Naive B cell (primary cell): ENCODE data around the gene EML5. TPM values are rescaled to one million over a fixed set of nuclear protein-coding genes. Genes with fewer than 3 reads are reported as not detected.

ENCODE experiments used
- ATAC-seq, 2 donors: fragments of 150-1000 bp; cut with Tn5 transposase; 2 replicates each; pipeline ENCODE4 v1.10.0; 2021; ENCODE audit warnings: low read depth in 2 of 2, mild to moderate bottlenecking in 2 of 2, moderate library complexity in 2 of 2
- DNase-seq: peaks from one replicate; pipeline ENCODE4 v3.0.0; 2022
- H3K27ac Mint-ChIP-seq, 6 donors: one replicate each; pipeline ENCODE4 v1.8.0; 2020 to 2022; ENCODE audit warnings: mild to moderate bottlenecking in 6 of 6, mixed read lengths in 6 of 6, moderate library complexity in 5 of 6, inconsistent platforms in 2 of 6
- H3K27me3 Mint-ChIP-seq, 3 donors: one replicate each; pipeline ENCODE4 v1.8.0; 2021 to 2022; ENCODE audit warnings: mixed read lengths in 3 of 3, mild to moderate bottlenecking in 1 of 3
- H3K36me3 Mint-ChIP-seq, 2 donors: one replicate each; pipeline ENCODE4 v1.8.0; 2020 to 2022; ENCODE audit warnings: mixed read lengths in 2 of 2, inconsistent platforms in 1 of 2, mild to moderate bottlenecking in 1 of 2
- H3K4me1 Mint-ChIP-seq, 3 donors: one replicate each; pipeline ENCODE4 v1.8.0; 2020 to 2022; ENCODE audit warnings: mixed read lengths in 3 of 3, inconsistent platforms in 1 of 3, mild to moderate bottlenecking in 1 of 3, moderate library complexity in 1 of 3
- H3K4me3 Mint-ChIP-seq, 8 donors: one replicate each; pipeline ENCODE4 v1.8.0; 2020 to 2022; ENCODE audit warnings: mild to moderate bottlenecking in 8 of 8, mixed read lengths in 8 of 8, moderate library complexity in 8 of 8, inconsistent platforms in 2 of 8
- H3K9me3 Mint-ChIP-seq, 7 donors: one replicate each; pipeline ENCODE4 v1.8.0; 2020 to 2022; ENCODE audit warnings: mixed read lengths in 7 of 7, mild to moderate bottlenecking in 5 of 7, inconsistent platforms in 2 of 7, moderate library complexity in 1 of 7
- polyA plus RNA-seq, 6 donors: library from polyadenylated mRNA; unstranded; fragments of 300-500 nt; fragmentation: Illumina TruSeq; gene quantifications; one replicate each; pipeline ENCODE4 v1.2.3, GENCODE V29; 2021; ENCODE audit warnings: low read depth in 6 of 6

EML5 gene
- polyA plus RNA-seq = 1 to 10 TPM in 2 of 6 donors, under 1 TPM in 4; 0.31 to 1.3 (median 0.84) TPM

GRCh38 chr14:88792473-88793258 lies at the start of gene EML5:
TSS of gene EML5 (minus strand) at chr14:88792953. CDS start at chr14:88792503, 450 bp downstream.
- H3K27ac Mint-ChIP-seq = peak within 1 kb of the TSS; percentile 44 to 96 (median 84)
- H3K36me3 Mint-ChIP-seq = no peaks in the 10 kb centered on the region
- H3K9me3 Mint-ChIP-seq = no peaks in the 10 kb centered on the region
- DNase-seq (peak; percentile 87), ATAC-seq (peak; percentile 78 to 81)
- H3K4me1 Mint-ChIP-seq = peaks cover 0 to 26% (median 19%) of the 10 kb centered on the region in 3 donors
- H3K27me3 Mint-ChIP-seq = peaks cover 0 to 9% (median 0%) of the 10 kb centered on the region in 3 donors
- H3K4me3 Mint-ChIP-seq = peak within 1 kb of the TSS; percentile 81 to 96 (median 92)

- Mint-ChIP-seq H3K9me3 (no peaks in the 10 kb centered on the region), H3K36me3 (peaks cover under 1 to 2% of the 10 kb centered on the region in 2 donors), H3K27ac (no peak overlapping the region), H3K27me3 (peaks cover under 1 to 2% (median under 1%) of the 10 kb centered on the region in 3 donors), H3K4me3 (no peak overlapping the region), H3K4me1 (no peaks in the 10 kb centered on the region)
- ATAC-seq (no peak), DNase-seq (no peak)
These were observed 49.7 kb upstream of the EML5 start for GRCh38 chr14:88842414-88842813.

- Mint-ChIP-seq H3K4me1 (no peaks in the 10 kb centered on the region), H3K36me3 (peaks cover 6 to 8% of the 10 kb centered on the region in 2 donors), H3K27me3 (peaks cover 5 to 8% (median 7%) of the 10 kb centered on the region in 3 donors), H3K4me3 (peak overlapping the region in 1 of 8 donors; percentile 23), H3K27ac (no peak overlapping the region), H3K9me3 (peaks cover 0 to 2% (median 0%) of the 10 kb centered on the region in 7 donors)
- DNase-seq = no peak
- no peak for ATAC-seq
These were observed 49.0 kb upstream of the EML5 start for GRCh38 chr14:88841741-88842140.

- no peak for DNase-seq
These were observed 48.2 kb upstream of the EML5 start for GRCh38 chr14:88840926-88841325.

GRCh38 chr14:88838015-88838414 lies 45.3 kb upstream of the EML5 start:
- Mint-ChIP-seq H3K36me3 (peaks cover 6 to 8% of the 10 kb centered on the region in 2 donors), H3K9me3 (peaks cover 0 to 2% (median 0%) of the 10 kb centered on the region in 7 donors), H3K4me3 (no peak overlapping the region), H3K27me3 (peaks cover 5 to 16% (median 7%) of the 10 kb centered on the region in 3 donors), H3K27ac (no peak overlapping the region), H3K4me1 (no peaks in the 10 kb centered on the region)
- ATAC-seq (no peak), DNase-seq (no peak)

More at GRCh38 chr14:88840926-88841325, 48.2 kb upstream of the EML5 start:
- Mint-ChIP-seq H3K27me3 (peaks cover 5 to 8% (median 7%) of the 10 kb centered on the region in 3 donors), H3K36me3 (peaks cover 6 to 8% of the 10 kb centered on the region in 2 donors), H3K9me3 (peaks cover 0 to 2% (median 0%) of the 10 kb centered on the region in 7 donors), H3K4me3 (no peak overlapping the region), H3K27ac (peak overlapping the region in 1 of 6 donors; percentile 27), H3K4me1 (no peaks in the 10 kb centered on the region)
- no peak for ATAC-seq

GRCh38 chr14:88837495-88837894 lies 44.7 kb upstream of the EML5 start:
- no peaks in the 10 kb centered on the region for H3K4me1 Mint-ChIP-seq
- DNase-seq = no peak
- H3K9me3 Mint-ChIP-seq = peaks cover 0 to 2% (median 0%) of the 10 kb centered on the region in 7 donors
- peaks cover 5 to 16% (median 7%) of the 10 kb centered on the region in 3 donors for H3K27me3 Mint-ChIP-seq
- no peak overlapping the region for H3K27ac Mint-ChIP-seq
- ATAC-seq = no peak
- peaks cover 6 to 8% of the 10 kb centered on the region in 2 donors for H3K36me3 Mint-ChIP-seq
- no peak overlapping the region for H3K4me3 Mint-ChIP-seq

- Mint-ChIP-seq H3K27ac (no peak overlapping the region), H3K27me3 (peaks cover 5 to 16% (median 7%) of the 10 kb centered on the region in 3 donors), H3K4me3 (no peak overlapping the region), H3K36me3 (peaks cover 6 to 8% of the 10 kb centered on the region in 2 donors), H3K9me3 (peaks cover 0 to 2% (median 0%) of the 10 kb centered on the region in 7 donors), H3K4me1 (no peaks in the 10 kb centered on the region)
- no peak for DNase-seq
- ATAC-seq = no peak
These were observed 42.9 kb upstream of the EML5 start for GRCh38 chr14:88835661-88836060.

- Mint-ChIP-seq H3K27ac (no peak overlapping the region), H3K36me3 (peaks cover 6 to 8% of the 10 kb centered on the region in 2 donors), H3K4me3 (no peak overlapping the region), H3K4me1 (no peaks in the 10 kb centered on the region), H3K9me3 (peaks cover 0 to 2% (median 0%) of the 10 kb centered on the region in 7 donors), H3K27me3 (peaks cover 5 to 16% (median 7%) of the 10 kb centered on the region in 3 donors)
- no peak for DNase-seq
- no peak for ATAC-seq
These were observed 42.2 kb upstream of the EML5 start for GRCh38 chr14:88834883-88835431.

- Mint-ChIP-seq H3K9me3 (no peaks in the 10 kb centered on the region), H3K27me3 (peaks cover 0 to 7% (median 0%) of the 10 kb centered on the region in 3 donors), H3K27ac (no peak overlapping the region), H3K4me1 (peaks cover 0 to 7% (median 0%) of the 10 kb centered on the region in 3 donors), H3K36me3 (no peaks in the 10 kb centered on the region), H3K4me3 (no peak overlapping the region)
- ATAC-seq = no peak
- DNase-seq = no peak
These were observed 38.5 kb upstream of the EML5 start for GRCh38 chr14:88831284-88831683.

- no peaks in the 10 kb centered on the region for H3K9me3 Mint-ChIP-seq
- no peak overlapping the region for H3K4me3 Mint-ChIP-seq
- H3K27ac Mint-ChIP-seq = peak overlapping the region in 1 of 6 donors; percentile 12
- H3K4me1 Mint-ChIP-seq = peaks cover 6 to 8% (median 7%) of the 10 kb centered on the region in 3 donors
- H3K27me3 Mint-ChIP-seq = peaks cover 0 to 7% (median 0%) of the 10 kb centered on the region in 3 donors
- no peaks in the 10 kb centered on the region for H3K36me3 Mint-ChIP-seq
- no peak for ATAC-seq
- DNase-seq = no peak
These were observed 37.0 kb upstream of the EML5 start for GRCh38 chr14:88829685-88830302.

- H3K4me1 Mint-ChIP-seq = peaks cover 6 to 8% (median 8%) of the 10 kb centered on the region in 3 donors
These were observed 36.4 kb upstream of the EML5 start for GRCh38 chr14:88829188-88829587.

GRCh38 chr14:88825503-88825902 lies 32.8 kb upstream of the EML5 start:
- Mint-ChIP-seq H3K9me3 (no peaks in the 10 kb centered on the region), H3K4me1 (peaks cover 9 to 12% (median 12%) of the 10 kb centered on the region in 3 donors), H3K27ac (peak overlapping the region in 4 of 6 donors; percentile 10 to 99 (median 80)), H3K36me3 (no peaks in the 10 kb centered on the region), H3K4me3 (peak overlapping the region in 7 of 8 donors; percentile 79 to 95 (median 93)), H3K27me3 (peaks cover 0 to 12% (median 3%) of the 10 kb centered on the region in 3 donors)
- ATAC-seq (no peak), DNase-seq (no peak)

More at GRCh38 chr14:88829188-88829587, 36.4 kb upstream of the EML5 start:
- ATAC-seq (no peak), DNase-seq (no peak)
- no peaks in the 10 kb centered on the region for H3K9me3 Mint-ChIP-seq
- peaks cover 0 to 7% (median 0%) of the 10 kb centered on the region in 3 donors for H3K27me3 Mint-ChIP-seq
- no peaks in the 10 kb centered on the region for H3K36me3 Mint-ChIP-seq
- H3K27ac Mint-ChIP-seq = no peak overlapping the region
- no peak overlapping the region for H3K4me3 Mint-ChIP-seq

GRCh38 chr14:88825078-88825458 lies 32.3 kb upstream of the EML5 start:
- Mint-ChIP-seq H3K9me3 (no peaks in the 10 kb centered on the region), H3K36me3 (no peaks in the 10 kb centered on the region), H3K27me3 (peaks cover 4 to 17% (median 7%) of the 10 kb centered on the region in 3 donors), H3K4me3 (peak overlapping the region; percentile 79 to 95 (median 91)), H3K27ac (peak overlapping the region; percentile 67 to 100 (median 94)), H3K4me1 (peaks cover 9 to 12% (median 12%) of the 10 kb centered on the region in 3 donors)
- ATAC-seq (no peak), DNase-seq (no peak)
